Stimulated activated CD4-positive, alpha-beta T cell treated with anti-CD3 and anti-CD28 coated beads, Interleukin-12 subunit alpha, Interleukin-12 subunit beta, amount 100 ng/mL, for 24 hours (primary cell): ENCODE measurements around the gene HTT.
"Not testable (repeated sequence)": the region's sequence is repeated elsewhere in the genome, so short reads cannot be mapped to it uniquely, and the experiment has no call there.

Experiments used
- DNase-seq, 2 experiments: peaks; one replicate each; pipeline ENCODE4 v3.0.0-alpha.2; 2020; ENCODE audit warnings: low read depth in 2 of 2

The HTT gene

DNA sequence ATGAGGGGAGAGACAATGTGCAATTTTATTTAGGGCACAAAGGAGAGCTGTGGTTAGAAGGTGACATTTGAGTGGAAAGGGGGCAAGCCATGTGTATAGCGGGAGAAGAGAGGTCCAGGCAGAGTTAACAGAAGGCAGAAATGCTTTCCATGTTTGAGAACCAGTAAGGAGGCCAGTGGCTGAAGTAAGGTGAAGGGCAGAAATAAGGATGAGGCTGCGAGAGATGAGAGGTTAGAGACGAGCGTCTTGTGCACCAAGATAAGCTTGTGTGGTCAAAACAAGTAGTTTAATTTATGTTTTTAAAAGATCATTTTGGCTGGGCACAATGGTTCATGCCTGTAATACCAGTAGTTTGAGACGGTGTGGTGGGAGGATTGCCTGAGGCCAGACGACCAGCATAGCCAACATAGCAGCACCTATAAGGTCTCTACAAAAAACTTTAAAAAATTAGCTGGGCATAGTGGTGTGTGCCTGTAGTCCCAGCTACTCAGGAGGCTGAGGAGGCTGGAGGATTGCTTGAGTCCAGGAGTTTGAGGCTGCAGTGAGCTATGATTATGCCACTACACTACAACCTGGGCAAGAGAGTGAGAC, 8.5 kb downstream of the HTT start:
- no peak for DNase-seq

DNA sequence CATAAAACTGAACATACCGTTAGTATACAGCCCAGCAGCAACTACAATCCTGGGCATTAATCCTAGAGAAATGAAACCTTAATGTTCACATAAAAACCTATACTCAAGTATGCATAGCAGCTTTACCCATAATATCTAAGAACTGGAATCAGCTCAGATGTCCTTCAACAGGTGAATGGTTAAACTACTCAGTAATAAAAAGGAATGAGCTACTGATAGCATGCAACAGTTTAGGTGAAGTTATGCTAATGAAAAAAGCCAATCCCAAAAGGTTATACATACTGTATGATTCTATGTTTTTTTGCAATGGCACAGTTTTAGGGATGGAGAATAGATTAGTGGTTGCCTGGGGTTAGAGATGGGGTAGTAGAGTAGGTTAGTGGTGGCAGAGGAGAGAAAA, 9.3 kb downstream of the HTT start:
- DNase-seq = no peak

DNA sequence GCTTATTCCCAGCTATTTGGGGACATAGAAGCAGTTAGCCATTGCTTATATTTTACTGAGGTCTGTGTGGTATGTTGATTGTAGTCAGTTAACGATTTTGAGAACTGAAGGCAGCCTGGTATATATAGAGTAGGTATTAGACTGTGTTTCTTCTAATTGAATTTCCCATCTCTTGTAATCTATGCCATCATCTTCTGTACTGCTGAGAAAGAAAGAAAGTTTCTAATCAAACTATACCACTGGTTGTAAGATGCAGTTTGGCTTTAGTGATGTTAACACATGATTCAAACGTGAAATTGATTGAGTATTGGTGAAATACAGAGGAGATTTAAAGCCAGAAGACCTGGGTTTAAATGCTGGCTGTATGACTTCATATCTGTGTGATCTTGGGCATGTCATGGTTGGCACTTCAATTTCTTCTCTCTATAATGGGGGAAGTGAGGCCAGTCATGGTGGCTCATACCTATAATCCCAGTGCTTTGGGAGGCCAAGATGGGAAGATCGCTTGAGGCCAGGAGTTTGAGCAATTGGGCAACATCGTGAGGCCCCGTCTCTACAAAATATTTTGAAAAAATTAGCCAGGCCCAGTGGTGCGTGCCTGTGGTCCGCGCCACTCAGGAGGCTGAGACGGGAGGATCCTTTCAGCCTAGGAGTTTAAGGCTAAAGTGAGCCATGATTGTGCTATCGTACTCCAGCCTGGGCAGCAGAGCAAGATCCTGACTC, 11.6 kb downstream of the HTT start:
- no peak for DNase-seq

DNA sequence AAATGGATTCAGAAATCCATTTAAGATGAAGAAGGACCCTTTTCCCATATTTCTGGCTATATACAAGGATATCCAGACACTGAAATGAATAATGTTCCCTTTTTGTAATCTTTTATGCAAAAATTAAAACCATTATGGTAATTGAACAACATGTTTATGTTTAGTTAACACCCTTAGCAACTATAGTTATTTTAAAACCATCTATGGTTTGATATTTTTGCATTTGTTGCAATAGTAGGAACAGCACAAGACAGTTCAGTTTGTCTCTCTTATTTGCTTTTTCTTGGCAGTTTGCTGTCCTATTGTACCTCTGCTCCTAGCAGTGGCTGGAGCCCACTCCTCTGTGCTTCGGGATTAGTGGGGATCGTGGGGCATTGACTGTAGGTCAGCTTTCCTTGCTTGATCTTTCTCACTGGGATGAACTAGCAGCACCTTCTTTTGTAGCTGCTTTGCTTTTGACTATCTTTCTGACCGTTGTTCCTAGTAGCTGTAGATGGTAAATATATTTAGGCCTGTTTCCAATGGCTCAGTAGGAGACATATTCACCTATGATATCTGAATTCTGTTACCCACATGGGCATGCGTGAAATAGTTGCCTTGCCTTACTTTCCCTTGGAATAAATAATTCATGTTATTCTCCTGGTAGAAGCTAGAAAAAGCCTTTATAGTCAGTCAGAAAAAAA, 12.8 kb downstream of the HTT start:
- no peak for DNase-seq

DNA sequence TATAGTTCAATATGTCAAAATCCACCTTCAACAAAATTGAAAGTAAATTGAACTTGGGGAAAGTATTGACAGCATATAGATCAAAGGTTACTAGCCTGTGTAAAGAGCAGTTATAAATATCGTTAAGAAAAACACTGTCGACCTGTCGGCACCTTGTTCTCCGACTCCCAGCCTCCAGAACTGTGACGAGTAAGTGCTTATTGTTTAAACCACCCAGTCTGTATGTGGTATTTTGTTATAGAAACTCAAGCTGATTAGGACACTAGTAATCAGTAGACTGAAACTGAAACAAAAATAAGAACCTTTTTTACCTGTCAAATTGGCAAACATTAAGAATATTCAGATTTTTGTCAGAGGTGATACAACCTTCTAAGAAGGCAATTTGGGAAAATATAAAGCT, 17.0 kb downstream of the HTT start:
- no peak for DNase-seq

DNA sequence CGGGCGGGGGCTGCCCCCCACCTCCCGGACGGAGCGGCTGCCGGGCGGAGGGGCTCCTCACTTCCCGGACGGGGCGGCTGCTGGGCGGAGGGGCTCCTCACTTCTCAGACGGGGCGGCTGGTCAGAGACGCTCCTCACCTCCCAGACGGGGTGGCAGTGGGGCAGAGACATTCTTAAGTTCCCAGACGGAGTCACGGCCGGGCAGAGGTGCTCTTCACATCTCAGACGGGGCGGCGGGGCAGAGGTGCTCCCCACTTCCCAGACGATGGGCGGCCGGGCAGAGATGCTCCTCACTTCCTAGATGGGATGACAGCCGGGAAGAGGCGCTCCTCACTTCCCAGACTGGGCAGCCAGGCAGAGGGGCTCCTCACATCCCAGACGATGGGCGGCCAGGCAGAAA, 20.2 kb downstream of the HTT start:
- DNase-seq = not testable (repeated sequence)

DNA sequence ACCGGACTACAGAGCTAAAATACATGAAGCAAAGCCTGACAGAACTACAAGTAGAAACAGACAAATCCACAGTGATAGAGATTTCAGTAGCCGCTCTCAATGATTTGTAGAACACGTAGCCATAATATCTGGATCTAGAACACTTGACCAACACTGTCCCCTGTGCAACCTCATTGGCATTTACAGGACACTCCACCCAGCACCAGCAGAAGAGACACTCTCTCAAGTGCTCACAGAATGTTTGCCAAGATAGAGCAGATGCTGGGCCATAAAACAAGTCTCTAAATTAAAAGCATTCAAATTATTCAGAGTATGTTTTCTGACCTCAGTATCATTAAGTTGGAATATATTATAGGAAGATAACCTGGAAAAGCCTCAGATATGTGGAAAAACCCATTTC, 21.7 kb downstream of the HTT start:
- no peak for DNase-seq

DNA sequence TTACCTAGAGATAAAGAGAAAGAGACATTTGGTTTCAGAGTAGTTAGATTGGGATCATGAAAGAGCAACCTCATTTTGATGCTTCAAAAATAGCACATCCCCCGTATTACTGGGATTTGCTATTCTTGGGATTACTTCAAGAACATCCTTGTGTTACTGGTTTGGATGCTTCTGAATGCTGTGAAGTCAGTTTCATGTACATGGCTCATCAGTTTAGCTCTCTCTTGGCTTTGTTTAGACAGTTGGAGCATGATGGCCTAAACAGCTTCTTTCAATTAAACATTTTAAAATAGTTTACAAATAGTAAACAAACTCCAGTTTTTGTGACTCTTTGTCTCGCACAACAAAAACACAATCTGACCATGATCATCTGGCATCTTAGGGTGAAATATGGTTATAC, 23.9 kb downstream of the HTT start:
- DNase-seq = no peak

DNA sequence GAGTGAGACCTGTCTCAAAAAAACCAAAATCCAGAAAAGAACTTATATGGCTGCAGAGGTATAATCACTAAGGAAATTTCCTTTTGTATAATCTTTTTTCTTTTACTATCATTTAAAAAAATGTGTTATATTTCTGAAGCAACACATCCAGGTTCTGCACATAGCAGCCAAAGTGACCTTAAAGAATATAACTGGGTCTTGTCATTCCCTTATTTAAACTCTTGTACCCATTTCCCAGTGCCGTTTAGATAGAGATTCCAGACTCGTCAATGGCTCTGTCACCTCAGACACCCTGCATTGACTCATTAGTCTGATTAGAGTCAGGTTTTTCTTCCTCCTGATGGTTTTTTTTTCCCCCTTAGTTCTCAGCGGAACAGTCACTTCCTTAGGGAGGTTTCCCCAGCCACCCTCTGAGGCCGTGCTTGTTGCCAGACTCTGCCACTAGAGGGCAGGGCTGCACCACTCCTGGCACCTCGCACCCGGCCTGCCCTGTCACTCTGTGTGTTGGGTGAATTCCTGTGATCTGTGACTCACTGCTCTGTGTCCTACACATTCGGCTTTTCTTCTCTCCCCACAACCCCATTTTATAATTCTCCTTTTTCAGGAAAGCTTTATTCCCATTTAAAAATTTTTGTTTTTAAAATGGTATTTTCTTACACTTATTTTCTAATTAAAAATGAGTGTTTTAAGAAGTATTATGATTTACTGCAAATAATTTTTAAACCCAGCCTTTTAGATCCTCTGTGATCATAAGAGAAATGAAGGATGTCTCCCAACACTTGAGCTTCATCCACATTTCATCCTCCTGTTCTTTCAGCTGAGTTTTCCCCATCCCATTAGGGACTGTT, 32.1 kb downstream of the HTT start:
- peak; percentile 81 to 92 for DNase-seq

DNA sequence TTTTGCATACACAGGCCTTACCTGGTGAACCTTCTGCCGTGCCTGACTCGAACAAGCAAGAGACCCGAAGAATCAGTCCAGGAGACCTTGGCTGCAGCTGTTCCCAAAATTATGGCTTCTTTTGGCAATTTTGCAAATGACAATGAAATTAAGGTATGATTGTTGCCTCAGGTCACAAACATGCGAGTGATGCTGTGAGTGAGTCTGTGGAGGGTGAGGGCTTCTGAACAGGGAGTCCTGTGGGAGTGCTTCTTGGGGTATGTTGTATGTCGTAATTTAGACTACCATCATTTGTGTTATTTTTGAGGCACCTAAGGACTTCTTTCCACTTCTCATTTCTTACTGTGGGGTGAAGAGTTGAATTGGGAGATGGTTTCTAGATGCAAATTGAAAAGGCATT, 32.8 kb downstream of the HTT start:
- DNase-seq = no peak

DNA sequence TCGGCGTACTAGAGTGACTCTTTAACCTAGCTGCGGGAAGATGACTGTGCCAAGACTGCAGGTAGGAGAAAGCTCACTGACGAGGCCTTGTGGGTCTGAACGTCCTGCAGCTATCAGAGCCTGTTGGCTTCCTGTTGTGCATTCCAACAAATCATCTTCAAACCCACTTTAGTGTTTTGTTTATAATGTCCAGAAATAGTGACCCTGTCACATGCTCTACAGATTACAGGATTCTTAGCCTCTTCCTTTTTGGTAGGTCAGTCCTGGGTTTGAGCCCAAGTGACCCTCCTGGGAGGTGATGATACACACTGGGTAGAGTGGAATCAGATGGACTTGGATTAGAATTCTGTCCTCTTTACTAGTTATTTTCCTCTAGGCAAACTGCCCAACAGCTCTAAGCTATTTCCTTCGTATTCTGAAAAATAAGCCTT, 33.2 kb downstream of the HTT start:
- DNase-seq = no peak

DNA sequence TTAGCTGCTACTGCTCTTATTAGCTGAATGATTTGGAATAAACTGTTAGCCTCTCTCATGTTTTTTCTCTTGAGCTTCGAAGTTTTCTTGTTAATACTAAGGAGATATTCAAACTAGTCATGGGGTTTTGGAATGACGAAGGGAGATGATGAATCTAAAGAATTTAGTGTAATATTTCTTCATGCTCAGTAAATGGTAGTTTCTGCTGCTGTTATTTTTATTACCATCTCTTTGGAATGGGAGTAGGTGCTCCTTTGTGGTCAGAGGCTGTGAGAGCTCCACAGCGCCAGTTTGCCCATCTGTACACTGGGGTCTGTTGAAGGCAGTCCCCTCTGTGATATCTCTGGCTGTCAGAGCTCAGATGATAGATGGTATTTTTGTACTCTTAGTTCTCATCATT, 33.7 kb downstream of the HTT start:
- no peak for DNase-seq

DNA sequence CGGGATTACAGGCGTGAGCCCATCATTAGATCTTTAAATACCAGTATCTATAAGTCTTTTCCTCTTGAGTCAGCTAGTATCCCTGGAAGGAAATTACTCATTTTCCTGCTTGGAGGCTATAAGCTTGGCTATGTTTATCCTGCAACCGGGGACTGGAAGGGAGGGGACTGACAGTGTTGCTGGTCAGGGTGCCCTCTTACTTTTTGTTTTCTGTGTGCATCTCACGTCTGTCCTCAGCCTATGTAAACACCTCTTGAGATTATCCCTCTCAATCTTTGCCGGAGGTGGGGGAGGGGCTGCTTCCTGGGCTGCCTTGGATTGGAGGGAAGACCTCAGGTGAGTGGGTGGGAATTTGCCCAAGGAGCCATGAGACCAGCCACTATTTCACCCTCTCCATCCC, 37.0 kb downstream of the HTT start:
- DNase-seq = no peak

DNA sequence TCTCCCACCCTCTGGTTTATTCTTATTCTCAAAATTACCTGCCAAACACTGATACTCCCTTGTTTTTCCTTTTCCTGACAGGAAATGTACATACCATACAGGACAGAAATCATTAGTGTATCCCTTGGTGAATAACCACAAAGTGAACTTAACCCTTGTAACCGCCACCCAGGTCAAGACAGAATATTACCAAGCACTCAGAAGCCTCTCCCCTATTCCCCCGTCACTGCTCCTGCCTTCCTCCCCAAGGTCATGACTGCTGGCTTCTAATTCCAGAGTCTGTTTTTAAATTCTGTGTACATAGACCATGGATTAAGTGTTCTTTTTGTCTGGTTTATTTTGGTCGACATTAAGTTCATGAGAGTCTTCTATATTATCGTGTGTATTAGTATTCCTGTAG, 37.7 kb downstream of the HTT start:
- no peak for DNase-seq

DNA sequence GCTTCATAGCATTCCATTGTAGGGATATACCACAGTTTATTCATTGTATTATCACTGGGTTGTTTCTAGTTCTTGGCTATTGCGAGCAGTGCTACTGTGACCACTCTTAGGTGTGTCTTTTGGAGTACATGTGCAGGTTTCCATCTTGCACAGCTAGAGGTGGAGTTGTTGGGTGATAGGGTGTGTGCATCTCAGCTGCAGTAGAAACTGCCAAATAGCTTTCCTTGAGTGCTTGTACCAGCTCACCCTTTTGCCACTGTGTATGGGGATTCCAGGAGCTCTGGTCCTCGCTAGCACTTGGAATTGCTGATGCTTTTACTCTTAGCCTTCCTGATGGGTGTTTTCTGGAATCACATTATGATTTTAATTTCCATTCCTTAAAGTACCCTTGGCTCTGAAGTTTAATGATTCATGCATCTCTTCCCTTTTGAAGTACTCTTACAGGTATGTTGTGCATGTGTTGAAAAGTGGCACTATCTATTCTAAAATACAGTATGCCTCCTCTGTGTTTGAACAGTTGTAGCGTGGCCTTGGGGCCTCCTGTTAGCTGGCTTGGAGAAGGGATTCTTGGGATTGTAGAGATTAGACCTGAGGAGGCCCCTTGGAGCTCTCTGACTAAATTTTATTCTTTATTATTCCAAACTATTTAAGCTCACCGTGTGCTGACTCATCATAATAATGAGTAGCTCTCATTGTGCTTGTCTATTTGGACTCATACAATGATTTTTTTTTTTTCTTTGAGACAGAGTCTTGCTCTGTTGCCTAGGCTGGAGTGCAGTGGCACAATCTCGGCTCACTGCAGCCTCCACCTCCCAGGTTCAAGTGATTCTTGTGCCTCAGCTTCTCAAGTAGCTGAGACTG, 38.4 kb downstream of the HTT start:
- no peak for DNase-seq

DNA sequence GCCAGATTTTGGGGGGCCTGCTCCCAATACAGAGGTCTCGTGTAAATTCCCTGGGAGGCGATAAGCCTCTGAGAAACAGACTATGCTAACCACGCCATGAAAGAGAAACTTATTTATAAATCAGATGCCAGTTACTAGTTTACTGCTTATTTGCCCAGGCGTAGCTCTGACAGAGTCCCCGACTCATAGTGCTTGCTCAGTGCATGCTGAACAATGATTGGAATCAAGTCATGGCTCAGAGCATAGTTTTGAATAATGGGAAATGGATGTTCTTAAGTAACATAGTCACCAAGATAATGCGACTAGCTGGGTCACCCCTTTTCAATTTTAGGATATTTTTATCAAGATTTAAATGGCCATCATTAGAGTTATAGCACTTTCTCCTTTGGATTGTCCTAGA, 39.9 kb downstream of the HTT start:
- no peak for DNase-seq

DNA sequence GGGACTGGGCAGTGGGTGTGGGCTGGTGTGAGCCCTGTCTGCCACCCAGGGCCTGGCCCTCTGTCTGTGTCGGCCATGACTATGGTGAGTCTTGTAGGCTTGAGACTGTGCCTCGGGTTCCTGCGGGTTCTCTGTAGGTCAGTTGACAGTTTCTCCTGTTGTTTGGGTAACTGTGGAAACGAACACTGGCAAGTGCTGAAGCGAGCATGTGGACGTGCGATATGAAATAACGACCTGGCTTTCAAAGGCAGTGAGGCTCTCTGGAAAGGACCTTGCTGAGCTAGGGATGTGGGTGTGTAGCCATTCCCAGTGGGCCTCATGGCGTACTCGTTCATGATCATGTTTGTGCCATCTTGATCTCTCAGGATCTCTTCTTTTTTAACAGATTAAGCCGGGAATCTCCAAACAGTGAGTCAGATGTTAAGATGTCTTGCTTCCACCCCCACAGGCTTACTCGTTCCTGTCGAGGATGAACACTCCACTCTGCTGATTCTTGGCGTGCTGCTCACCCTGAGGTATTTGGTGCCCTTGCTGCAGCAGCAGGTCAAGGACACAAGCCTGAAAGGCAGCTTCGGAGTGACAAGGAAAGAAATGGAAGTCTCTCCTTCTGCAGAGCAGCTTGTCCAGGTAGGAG, 41.3 kb downstream of the HTT start:
- DNase-seq = no peak

DNA sequence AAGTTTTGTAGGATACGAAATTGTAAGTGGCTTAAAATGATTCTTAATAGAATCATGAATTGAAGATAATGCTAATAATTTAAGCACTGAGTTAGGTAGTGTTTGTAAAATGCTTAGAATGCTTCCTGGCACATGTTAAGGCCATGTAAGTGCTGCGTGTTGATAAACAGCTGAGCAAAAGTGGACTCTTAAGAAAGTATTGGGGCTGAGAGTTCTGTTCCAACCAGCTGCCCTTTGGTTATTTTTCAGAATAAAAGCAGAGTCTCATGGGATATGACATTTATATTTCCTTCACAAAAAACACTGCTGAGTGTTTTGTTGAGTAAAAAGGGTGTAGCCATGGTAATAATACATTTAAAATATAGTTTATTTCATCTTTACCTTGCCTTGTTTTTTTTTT, 42.5 kb downstream of the HTT start:
- DNase-seq = no peak

DNA sequence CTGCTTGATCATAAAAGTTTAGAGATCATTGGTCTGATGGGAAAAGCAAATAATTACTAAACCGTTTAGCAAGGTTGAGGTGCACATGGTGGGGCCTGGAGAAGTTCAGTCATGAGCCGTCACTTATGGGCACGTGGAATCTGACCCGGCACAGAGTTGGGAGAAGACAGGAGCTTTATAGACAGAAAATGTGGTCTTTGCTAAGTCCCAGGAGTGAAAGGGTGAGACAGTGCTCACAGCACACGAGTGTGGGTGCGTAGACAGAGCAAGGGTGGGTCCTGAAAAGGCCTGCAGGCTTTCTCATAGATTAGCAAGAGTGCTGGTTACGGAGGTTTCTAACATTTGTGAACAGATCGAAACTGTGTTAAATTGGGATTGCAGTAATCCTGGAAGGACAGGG, 43.8 kb downstream of the HTT start:
- DNase-seq = no peak

DNA sequence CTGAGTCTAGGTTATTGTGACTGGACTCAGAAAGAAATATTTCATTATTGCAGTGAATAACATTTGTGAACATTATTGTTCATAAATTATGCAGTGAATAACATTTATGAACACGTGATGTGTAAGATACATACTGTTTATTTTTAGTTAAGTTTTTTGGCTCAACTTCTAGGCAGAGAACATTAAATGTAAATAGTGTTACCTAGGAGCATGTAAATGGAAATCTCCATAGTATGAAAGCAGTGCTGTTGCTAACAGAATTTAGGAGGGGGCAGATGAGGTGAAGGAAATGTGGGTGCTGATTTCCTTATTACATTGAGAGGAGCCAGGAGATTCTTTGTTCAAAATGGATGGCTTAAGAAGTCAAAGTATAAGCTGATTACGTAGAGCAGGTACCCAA, 45.0 kb downstream of the HTT start:
- DNase-seq = no peak

DNA sequence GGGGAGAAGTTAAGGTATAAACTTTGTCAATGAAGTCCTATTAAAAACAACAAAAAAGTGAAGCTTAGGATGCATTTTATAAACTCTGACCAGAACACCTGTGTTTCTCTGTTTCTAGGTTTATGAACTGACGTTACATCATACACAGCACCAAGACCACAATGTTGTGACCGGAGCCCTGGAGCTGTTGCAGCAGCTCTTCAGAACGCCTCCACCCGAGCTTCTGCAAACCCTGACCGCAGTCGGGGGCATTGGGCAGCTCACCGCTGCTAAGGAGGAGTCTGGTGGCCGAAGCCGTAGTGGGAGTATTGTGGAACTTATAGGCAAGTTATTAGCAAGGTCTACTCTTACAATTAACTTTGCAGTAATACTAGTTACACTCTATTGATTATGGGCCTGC, 46.6 kb downstream of the HTT start:
- DNase-seq = no peak
